ENCODE measurements around the gene GALNTL6. TPM values are rescaled to one million over a fixed set of nuclear protein-coding genes. Genes with fewer than 3 reads are reported as not detected.
"Not testable (repeated sequence)": the region's sequence is repeated elsewhere in the genome, so short reads cannot be mapped to it uniquely, and the experiment has no call there.

GALNTL6 gene
- total RNA-seq, 6 donors from 2014 or later: 0.26 to 18.9 TPM; not detected in 4

- H3K27me3 ChIP-seq: no peaks in the 10 kb centered on the region
- TF ChIP-seq POLR2A (IDR thresholded peaks at IDR 0.05) (no peak), POLR2AphosphoS5 (IDR thresholded peaks at IDR 0.05) (no peak), CTCF (IDR thresholded peaks at IDR 0.05) (no peak)
- no peak overlapping the region for H3K27ac ChIP-seq
- H3K4me1 ChIP-seq: no peaks in the 10 kb centered on the region
- DNase-seq (no peak), ATAC-seq (ENCODE audit: low FRiP score in 2 of 2) (peak in 1 of 2 donors; percentile 49)
- 59 to 93% methylated on average over 3 of the region's 3 CpGs for WGBS, 2 donors
- H3K9me3 ChIP-seq: peaks cover 0 to 9% (median 4%) of the 10 kb centered on the region in 4 donors
- H3K36me3 ChIP-seq: no peaks in the 10 kb centered on the region
- H3K4me3 ChIP-seq: no peak overlapping the region
Measured at GRCh38 chr4:172897046-172897445, 1083.8 kb downstream of the GALNTL6 start.

GRCh38 chr4:172898715-172899114, 1085.5 kb downstream of the GALNTL6 start:
- TF ChIP-seq EP300 (IDR thresholded peaks at IDR 0.05): no peak
- TF ChIP-seq POLR2A (IDR thresholded peaks at IDR 0.05): no peak
- no peak for TF ChIP-seq POLR2AphosphoS5 (IDR thresholded peaks at IDR 0.05)
- TF ChIP-seq CTCF (IDR thresholded peaks at IDR 0.05): no peak

GRCh38 chr4:172899861-172900260, 1086.7 kb downstream of the GALNTL6 start:
- Histone ChIP-seq H3K4me1 (no peaks in the 10 kb centered on the region), H3K36me3 (no peaks in the 10 kb centered on the region), H3K9me3 (peaks cover 0 to 7% (median 4%) of the 10 kb centered on the region in 4 donors), H3K27ac (no peak overlapping the region), H3K4me3 (no peak overlapping the region), H3K27me3 (no peaks in the 10 kb centered on the region)
- no peak for ATAC-seq (ENCODE audit: low FRiP score in 2 of 2)
- DNase-seq: no peak
- WGBS, 2 donors: 93 to 96% methylated on average over 4 of the region's 4 CpGs
- TF ChIP-seq CTCF (IDR thresholded peaks at IDR 0.05): no peak
- TF ChIP-seq EP300 (IDR thresholded peaks at IDR 0.05): no peak
- TF ChIP-seq POLR2AphosphoS5 (IDR thresholded peaks at IDR 0.05): no peak
- no peak for TF ChIP-seq POLR2A (IDR thresholded peaks at IDR 0.05)

More at GRCh38 chr4:172898715-172899114, 1085.5 kb downstream of the GALNTL6 start:
- Histone ChIP-seq H3K36me3 (no peaks in the 10 kb centered on the region), H3K4me1 (no peaks in the 10 kb centered on the region), H3K9me3 (peaks cover 0 to 7% (median 4%) of the 10 kb centered on the region in 4 donors), H3K27ac (no peak overlapping the region), H3K27me3 (no peaks in the 10 kb centered on the region), H3K4me3 (no peak overlapping the region)
- WGBS, 2 donors: 56 to 66% methylated on average over 2 of the region's 2 CpGs
- DNase-seq (no peak), ATAC-seq (ENCODE audit: low FRiP score in 2 of 2) (no peak)

GRCh38 chr4:172900900-172901299, 1087.7 kb downstream of the GALNTL6 start:
- H3K27me3 ChIP-seq: no peaks in the 10 kb centered on the region
- peaks cover 0 to 5% (median 2%) of the 10 kb centered on the region in 4 donors for H3K9me3 ChIP-seq
- no peak for TF ChIP-seq POLR2A (IDR thresholded peaks at IDR 0.05)
- TF ChIP-seq POLR2AphosphoS5 (IDR thresholded peaks at IDR 0.05): no peak
- no peak for TF ChIP-seq CTCF (IDR thresholded peaks at IDR 0.05)
- TF ChIP-seq EP300 (IDR thresholded peaks at IDR 0.05): no peak
- ATAC-seq (ENCODE audit: low FRiP score in 2 of 2) (no peak), DNase-seq (no peak)
- no peak overlapping the region for H3K27ac ChIP-seq
- 45 to 54% methylated on average over 4 of the region's 4 CpGs for WGBS, 2 donors
- no peaks in the 10 kb centered on the region for H3K36me3 ChIP-seq
- H3K4me3 ChIP-seq: no peak overlapping the region
- no peaks in the 10 kb centered on the region for H3K4me1 ChIP-seq

- peak in 1 of 2 donors; percentile 1 for DNase-seq
- H3K27me3 ChIP-seq: not testable (repeated sequence)
- WGBS, 2 donors: 74 to 88% methylated on average over 8 of the region's 8 CpGs
Measured at GRCh38 chr4:172912468-172912867, 1099.3 kb downstream of the GALNTL6 start.

GRCh38 chr4:172917403-172917802, 1104.2 kb downstream of the GALNTL6 start:
- 87 to 88% methylated on average over 3 of the region's 3 CpGs for WGBS, 2 donors
- not testable (repeated sequence) for H3K9me3 ChIP-seq; H3K4me3 ChIP-seq; H3K36me3 ChIP-seq; H3K27me3 ChIP-seq; H3K27ac ChIP-seq; ATAC-seq (ENCODE audit: low FRiP score in 2 of 2); DNase-seq; H3K4me1 ChIP-seq

More at GRCh38 chr4:172912468-172912867, 1099.3 kb downstream of the GALNTL6 start:
- not testable (repeated sequence) for H3K9me3 ChIP-seq; H3K4me1 ChIP-seq; H3K36me3 ChIP-seq; ATAC-seq (ENCODE audit: low FRiP score in 2 of 2); H3K27ac ChIP-seq; H3K4me3 ChIP-seq
